SJCRH30 (cell line): Measurements from ENCODE around the gene SLC7A4. TPM values are rescaled to one million over a fixed set of nuclear protein-coding genes. Genes with fewer than 3 reads are reported as not detected.

Experiments used
- DNase-seq, 2 experiments: peaks; one replicate each; pipeline ENCODE4 v3.0.0-alpha.2; 2015 to 2020
- H3K27ac ChIP-seq: fragments of 250-450 bp; sonication (Bioruptor Pico); 2 replicates; pipeline ENCODE4 v1.5.1; 2020; ENCODE audit warnings: mild to moderate bottlenecking, moderate library complexity
- H3K27me3 ChIP-seq: fragments of 250-450 bp; sonication (Bioruptor Pico); 2 replicates; pipeline ENCODE4 v1.5.1; 2020; ENCODE audit warnings: mild to moderate bottlenecking, moderate library complexity
- H3K36me3 ChIP-seq: fragments of 250-450 bp; sonication (Bioruptor Pico); 2 replicates; pipeline ENCODE4 v1.5.1; 2020; ENCODE audit warnings: mild to moderate bottlenecking, moderate library complexity
- H3K4me1 ChIP-seq: fragments of 250-450 bp; sonication (Bioruptor Pico); 2 replicates; pipeline ENCODE4 v1.5.1; 2020; ENCODE audit warnings: mild to moderate bottlenecking, moderate library complexity
- H3K4me3 ChIP-seq: fragments of 250-450 bp; sonication (Bioruptor Pico); 2 replicates; pipeline ENCODE4 v1.5.1; 2020; ENCODE audit warnings: mild to moderate bottlenecking, moderate library complexity
- H3K9me3 ChIP-seq: fragments of 250-450 bp; sonication (Bioruptor Pico); replicated peaks from 2 replicates; pipeline ENCODE4 v1.5.1; 2020; ENCODE audit warnings: mild to moderate bottlenecking, moderate library complexity
- total RNA-seq: library from RNA; depleted of rRNA; stranded (reverse); fragments of >200 nt; shearing (Covaris generic); gene quantifications from 2 replicates; pipeline ENCODE4 v1.2.3, GENCODE V29; 2014

SLC7A4 gene
- total RNA-seq, 1 experiment from 2014 or later, result not detected

GRCh38 chr22:21003782-21004181, 28.6 kb downstream of the SLC7A4 start:
- peaks cover 10% of the 10 kb centered on the region for H3K4me1 ChIP-seq
- no peak overlapping the region for H3K27ac ChIP-seq
- DNase-seq, result no peak
- peaks cover 30% of the 10 kb centered on the region for H3K36me3 ChIP-seq
- no peak overlapping the region for H3K4me3 ChIP-seq
- H3K27me3 ChIP-seq, result no peaks in the 10 kb centered on the region
- no peaks in the 10 kb centered on the region for H3K9me3 ChIP-seq

GRCh38 chr22:21001601-21002325, 30.6 kb downstream of the SLC7A4 start, which contains the start of gene THAP7:
THAP7 (minus strand) TSS chr22:21002118; CDS start chr22:21001911, 207 bp downstream.
- Histone ChIP-seq H3K4me1 (peaks cover 10% of the 10 kb centered on the region), H3K36me3 (peaks cover 17% of the 10 kb centered on the region), H3K27me3 (no peaks in the 10 kb centered on the region), H3K27ac (peak within 1 kb of the TSS; percentile 98), H3K4me3 (peak within 1 kb of the TSS; percentile 90), H3K9me3 (no peaks in the 10 kb centered on the region)
- peak; percentile 97 for DNase-seq

DNA sequence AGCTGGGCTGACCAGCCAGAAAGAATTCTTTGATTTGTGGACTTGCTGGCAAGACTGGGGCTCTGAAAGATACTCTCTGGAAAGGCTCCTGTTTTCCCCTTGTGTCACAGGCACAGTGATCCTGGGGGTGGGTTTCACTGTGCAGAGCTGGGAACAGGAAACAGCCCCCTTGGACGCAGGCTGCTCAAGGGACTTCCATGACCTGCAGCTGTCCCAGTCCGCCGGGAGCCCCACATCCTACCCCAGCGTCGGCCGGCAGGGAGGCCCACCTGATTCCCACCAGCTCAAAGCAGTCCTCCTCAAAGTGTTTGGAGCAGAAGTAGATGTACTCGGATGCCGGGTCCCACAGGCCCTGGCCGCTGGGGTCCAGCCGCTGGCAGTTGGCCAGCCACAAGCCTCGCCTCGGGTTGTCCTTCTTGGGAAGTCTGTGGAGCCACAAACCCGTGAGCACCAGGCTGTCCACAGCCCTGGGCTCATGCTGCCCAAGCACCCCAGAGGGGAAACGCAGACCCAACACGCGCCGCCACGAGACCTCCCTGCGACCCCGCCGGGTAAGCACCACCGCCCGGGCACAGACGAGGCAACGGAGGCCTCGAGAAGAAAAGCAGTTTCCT, 31.3 kb downstream of the SLC7A4 start:
- Histone ChIP-seq H3K4me3 (peak overlapping the region; percentile 90), H3K36me3 (peaks cover 13% of the 10 kb centered on the region), H3K27ac (peak overlapping the region; percentile 98), H3K4me1 (peaks cover 10% of the 10 kb centered on the region), H3K27me3 (no peaks in the 10 kb centered on the region), H3K9me3 (no peaks in the 10 kb centered on the region)
- peak in 1 of 2 experiments; percentile 47 for DNase-seq

DNA sequence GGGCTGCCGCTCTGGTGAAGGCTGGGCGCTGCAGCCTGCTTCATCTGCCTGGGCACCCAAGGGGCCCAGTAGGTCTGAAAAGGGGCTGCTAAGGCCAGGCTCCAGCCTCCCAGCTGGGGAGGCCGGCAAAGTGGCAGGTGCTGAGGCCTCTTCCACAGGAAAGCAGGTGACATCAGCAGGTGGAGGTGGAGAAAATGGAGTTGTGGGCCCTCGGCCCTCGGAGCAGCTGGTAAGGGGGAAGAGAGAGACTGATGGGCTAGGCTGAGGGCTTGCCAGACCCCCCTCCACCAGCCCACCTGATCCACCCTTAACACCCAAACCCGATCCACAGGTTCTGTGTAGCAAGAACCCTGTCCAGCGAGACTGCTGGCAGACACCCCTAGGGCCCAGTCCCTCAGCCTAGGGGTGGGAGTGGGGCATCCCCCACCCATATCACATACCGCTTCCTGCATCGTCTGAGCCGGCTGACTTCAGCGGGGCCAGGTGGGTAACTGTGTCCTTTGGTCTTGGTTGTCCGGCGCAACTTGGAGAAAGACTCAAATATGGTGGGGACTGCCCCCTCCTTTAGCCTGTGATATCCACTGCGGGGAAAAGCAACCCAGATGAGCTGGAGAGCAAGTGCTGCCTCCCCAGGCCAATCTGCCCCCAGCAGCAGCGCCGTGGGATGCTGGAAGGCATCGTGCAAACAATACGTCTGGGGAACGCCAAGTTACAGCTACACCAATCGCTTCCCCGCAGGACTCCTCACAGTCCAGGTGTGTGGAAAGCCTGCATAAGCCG, 32.0 kb downstream of the SLC7A4 start:
- peak overlapping the region; percentile 90 for H3K4me3 ChIP-seq
- peak overlapping the region; percentile 98 for H3K27ac ChIP-seq
- DNase-seq, result no peak
- no peaks in the 10 kb centered on the region for H3K9me3 ChIP-seq
- peaks cover 10% of the 10 kb centered on the region for H3K4me1 ChIP-seq
- no peaks in the 10 kb centered on the region for H3K27me3 ChIP-seq
- peaks cover 10% of the 10 kb centered on the region for H3K36me3 ChIP-seq

GRCh38 chr22:20999350-21000206, 32.8 kb downstream of the SLC7A4 start:
- DNase-seq, result no peak
- Histone ChIP-seq H3K4me3 (no peak overlapping the region), H3K4me1 (peaks cover 10% of the 10 kb centered on the region), H3K36me3 (peaks cover 9% of the 10 kb centered on the region), H3K27ac (no peak overlapping the region), H3K9me3 (no peaks in the 10 kb centered on the region), H3K27me3 (no peaks in the 10 kb centered on the region)

GRCh38 chr22:20998411-20999336, 33.7 kb downstream of the SLC7A4 start:
- H3K27me3 ChIP-seq, result no peaks in the 10 kb centered on the region
- no peaks in the 10 kb centered on the region for H3K9me3 ChIP-seq
- peaks cover 7% of the 10 kb centered on the region for H3K4me1 ChIP-seq
- H3K36me3 ChIP-seq, result peaks cover 9% of the 10 kb centered on the region
- DNase-seq, result no peak
- no peak overlapping the region for H3K27ac ChIP-seq
- H3K4me3 ChIP-seq, result no peak overlapping the region

DNA sequence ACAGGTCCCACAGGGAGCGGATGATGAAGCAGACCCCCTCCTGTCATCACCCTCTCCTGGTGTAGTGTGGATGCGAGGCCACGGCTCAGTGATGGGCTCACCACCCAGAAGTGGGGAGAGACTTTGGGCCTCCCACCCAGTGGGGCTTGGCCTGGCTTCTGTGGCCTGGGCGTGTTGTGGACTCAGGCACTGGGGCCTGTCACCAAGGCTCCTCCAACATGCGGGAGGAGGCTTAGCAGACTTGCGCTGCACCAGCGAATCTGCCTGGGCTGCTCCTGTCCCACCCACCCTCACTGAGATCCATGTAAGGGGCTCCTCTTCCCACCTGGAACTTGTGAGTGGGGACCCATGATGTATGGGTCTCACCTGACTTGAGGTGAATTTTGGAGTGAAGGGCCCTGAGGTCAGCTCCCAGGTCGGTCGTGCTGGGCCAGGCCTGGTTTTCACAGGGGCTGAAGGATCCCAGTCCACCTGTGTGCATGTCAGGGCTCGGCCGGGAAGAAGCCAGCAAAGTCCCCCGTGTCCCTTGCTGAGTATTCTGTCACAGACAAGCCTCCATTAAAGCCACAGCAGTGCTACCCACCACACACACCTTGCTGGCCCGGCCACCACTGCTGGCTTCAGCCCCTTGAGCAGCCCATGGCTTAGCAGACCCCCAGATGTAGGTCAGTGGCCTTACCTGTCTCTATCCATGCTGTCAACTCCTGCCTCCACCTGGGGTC, 34.7 kb downstream of the SLC7A4 start:
- Histone ChIP-seq H3K36me3 (peaks cover 9% of the 10 kb centered on the region), H3K4me3 (no peak overlapping the region), H3K27me3 (no peaks in the 10 kb centered on the region), H3K4me1 (peaks cover 6% of the 10 kb centered on the region; the same call in 1 of the 2 replicates), H3K9me3 (no peaks in the 10 kb centered on the region), H3K27ac (no peak overlapping the region)
- no peak for DNase-seq

DNA sequence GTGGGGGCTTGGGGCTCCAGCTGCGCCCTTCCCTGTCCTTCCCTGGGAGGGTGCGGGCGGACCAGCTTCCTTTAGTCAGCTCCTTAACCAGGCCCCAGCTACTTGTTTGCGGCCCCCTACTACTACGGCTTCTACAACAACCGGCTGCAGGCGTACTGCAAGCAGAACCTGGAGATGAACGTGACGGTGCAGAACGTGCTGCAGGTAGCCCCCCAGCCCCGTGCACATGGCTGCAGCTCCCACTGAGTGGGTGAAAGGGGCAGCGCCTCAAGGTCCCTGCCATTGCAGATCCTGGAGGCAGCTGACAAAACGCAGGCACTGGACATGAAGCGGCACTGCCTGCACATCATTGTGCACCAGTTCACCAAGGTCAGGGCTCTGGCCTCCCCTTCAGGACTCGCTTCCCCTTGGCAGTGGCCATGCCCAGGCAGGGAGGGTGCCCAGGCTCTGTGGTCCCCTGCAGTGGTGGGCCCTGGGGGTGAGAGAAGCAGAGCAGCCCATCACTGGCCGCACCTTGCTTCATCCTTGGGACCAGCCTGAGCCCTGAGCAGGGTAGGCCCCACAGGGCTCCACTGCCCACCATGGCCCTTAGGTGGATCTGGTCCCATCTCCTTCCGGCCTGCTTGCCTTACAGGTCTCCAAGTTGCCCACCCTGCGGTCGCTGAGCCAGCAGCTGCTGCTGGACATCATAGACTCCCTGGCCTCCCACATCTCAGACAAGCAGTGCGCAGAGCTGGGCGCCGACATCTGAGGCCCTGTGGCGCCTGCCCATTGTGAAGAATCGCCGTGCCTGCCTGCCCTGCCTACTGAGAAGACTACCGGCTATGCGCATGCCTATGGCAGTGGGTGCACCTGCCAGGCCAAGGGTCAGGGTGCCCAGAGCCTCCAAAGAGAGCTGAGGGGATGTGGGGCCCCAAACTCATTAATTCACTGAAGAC, 35.5 kb downstream of the SLC7A4 start:
- Histone ChIP-seq H3K27ac (no peak overlapping the region), H3K4me3 (no peak overlapping the region), H3K4me1 (peaks cover 6% of the 10 kb centered on the region; the same call in 1 of the 2 replicates), H3K27me3 (no peaks in the 10 kb centered on the region), H3K9me3 (no peaks in the 10 kb centered on the region), H3K36me3 (peaks cover 9% of the 10 kb centered on the region)
- no peak for DNase-seq

DNA sequence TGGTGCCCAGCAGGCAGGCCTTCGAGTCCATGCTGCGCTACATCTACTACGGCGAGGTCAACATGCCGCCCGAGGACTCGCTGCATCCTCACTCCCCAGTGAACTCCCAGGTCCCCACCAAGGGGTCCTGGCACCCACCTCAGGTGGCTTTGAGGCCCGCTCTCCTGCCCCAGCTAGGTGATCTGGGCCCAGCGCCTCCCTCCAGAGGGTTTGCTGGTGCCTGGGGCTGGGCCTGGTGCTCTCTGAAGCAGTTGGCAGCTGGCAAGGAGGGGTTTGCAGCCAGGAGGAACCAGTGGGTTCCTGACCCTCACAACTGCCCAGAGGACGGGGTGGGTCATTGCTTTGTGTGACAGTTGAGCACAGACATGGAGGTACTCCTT, 36.3 kb downstream of the SLC7A4 start:
- H3K36me3 ChIP-seq, result peaks cover 9% of the 10 kb centered on the region
- DNase-seq, result no peak
- no peak overlapping the region for H3K4me3 ChIP-seq
- H3K4me1 ChIP-seq, result peaks cover 6% of the 10 kb centered on the region; the same call in 1 of the 2 replicates
- H3K9me3 ChIP-seq, result no peaks in the 10 kb centered on the region
- no peak overlapping the region for H3K27ac ChIP-seq
- no peaks in the 10 kb centered on the region for H3K27me3 ChIP-seq

- H3K4me3 ChIP-seq, result no peak overlapping the region
- peaks cover 5% of the 10 kb centered on the region; the same call in 1 of the 2 replicates for H3K4me1 ChIP-seq
- no peak for DNase-seq
- no peaks in the 10 kb centered on the region for H3K9me3 ChIP-seq
- H3K27ac ChIP-seq, result no peak overlapping the region
- peaks cover 9% of the 10 kb centered on the region for H3K36me3 ChIP-seq
- H3K27me3 ChIP-seq, result no peaks in the 10 kb centered on the region
These were observed 36.9 kb downstream of the SLC7A4 start for GRCh38 chr22:20995329-20996030.

DNA sequence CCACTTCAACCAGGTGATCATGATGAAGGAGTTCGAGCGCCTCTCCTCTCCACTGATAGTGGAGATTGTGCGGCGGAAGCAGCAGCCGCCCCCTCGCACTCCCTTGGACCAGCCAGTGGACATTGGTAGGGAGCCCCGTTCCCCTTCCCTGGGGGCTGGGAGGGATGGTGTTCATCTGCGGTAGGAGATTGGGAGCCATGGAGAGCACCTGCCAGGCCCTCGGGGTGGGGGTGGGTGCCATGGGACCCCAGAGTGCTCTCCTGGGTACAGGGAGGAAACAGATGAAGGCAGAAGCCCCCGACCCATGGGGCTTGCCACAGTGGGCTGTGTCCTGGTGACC, 37.5 kb downstream of the SLC7A4 start:
- Histone ChIP-seq H3K4me1 (no peaks in the 10 kb centered on the region), H3K9me3 (no peaks in the 10 kb centered on the region), H3K36me3 (peaks cover 5% of the 10 kb centered on the region), H3K4me3 (no peak overlapping the region), H3K27ac (no peak overlapping the region), H3K27me3 (no peaks in the 10 kb centered on the region)
- DNase-seq, result no peak
